HG03103 (cell line): ENCODE results near the gene QRSL1.
A peak's percentile ranks its signal among the peaks of the same experiment; 100 is the strongest.
"Not testable (repeated sequence)": the region's sequence is repeated elsewhere in the genome, so short reads cannot be mapped to it uniquely, and the experiment has no call there.

Source experiments
- ATAC-seq: cut with Tn5 transposase; IDR thresholded peaks from one replicate; pipeline ENCODE4 v1.9.1; 2021; ENCODE audit warnings: low read depth; ENCODE audit not compliant: unreplicated experiment

Gene QRSL1

DNA sequence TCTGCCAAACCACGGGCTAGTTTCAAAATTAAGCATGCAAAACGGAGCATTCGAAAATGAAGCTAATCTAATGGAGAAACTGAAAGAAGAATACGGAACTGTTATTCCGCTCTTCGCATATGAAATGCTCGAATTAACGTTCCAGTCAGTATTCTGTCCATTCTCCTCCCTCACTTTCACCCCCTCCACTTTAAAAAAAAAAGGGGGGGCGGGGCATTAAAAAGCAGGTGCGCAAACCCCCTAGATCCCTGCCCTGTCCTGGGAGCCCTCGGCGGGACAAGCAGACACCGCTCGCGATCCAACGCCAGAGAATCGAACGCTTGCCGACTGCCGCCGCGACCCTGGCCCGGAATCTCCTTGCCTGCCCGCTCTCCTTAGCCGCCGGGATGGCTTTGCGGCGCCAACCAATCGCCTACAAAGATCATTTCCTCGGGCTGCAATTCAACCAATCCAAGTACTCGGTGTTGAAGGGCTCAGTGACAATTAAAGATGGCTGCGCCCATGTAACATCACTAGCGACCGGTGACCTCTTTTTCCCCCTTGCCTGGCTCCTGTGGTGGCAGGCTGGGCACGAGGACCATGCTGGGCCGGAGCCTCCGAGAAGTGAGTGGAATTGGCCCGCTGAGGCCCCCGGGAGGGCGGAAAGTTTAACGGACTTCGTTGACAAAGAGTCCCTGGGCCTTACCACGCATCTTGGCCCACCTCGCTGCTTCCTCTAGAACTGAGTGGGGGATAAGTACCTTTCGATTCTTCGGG is at the start of gene QRSL1, which contains the start of gene RTN4IP1:
Gene QRSL1, plus strand, starts transcription at position 476 of the 756 bp plus-strand sequence. Its CDS starts 104 bp downstream, at position 580.
Gene RTN4IP1, minus strand, starts transcription at position 396 of the 756 bp plus-strand sequence. CDS start 477 bp downstream, outside the sequence.
- peak; percentile 71 for ATAC-seq

- no peak for ATAC-seq
These were observed 47.9 kb upstream of the QRSL1 start for GRCh38 chr6:106581468-106581867.

DNA sequence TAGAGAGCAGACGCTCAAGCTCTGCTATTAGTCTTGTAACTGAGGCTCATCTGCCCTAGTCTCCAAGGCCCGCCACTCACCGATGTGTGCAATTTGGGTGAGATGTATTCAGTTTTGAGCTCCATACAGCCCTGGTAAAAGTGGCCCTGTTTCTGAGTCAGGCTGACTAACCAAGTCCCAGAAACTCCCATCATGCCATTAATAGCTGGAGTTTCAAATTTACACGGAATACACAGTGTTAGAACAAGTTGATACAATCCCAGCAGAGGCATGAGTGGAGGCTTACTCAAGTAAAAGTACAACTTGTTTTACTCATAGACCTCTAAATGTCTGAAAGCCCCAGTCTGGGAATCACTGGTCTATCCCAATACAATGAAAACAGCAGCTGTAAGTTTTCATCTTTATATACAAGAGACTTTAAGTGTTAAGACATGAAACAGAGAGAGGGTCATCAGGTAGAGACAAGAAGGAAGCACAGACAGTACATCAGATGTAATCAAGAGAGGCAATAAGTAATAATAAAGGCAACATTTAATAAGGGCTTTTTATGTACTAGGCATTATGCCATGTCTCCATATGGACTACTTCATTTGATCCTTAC is 42.5 kb upstream of the QRSL1 start:
- ATAC-seq = no peak

DNA sequence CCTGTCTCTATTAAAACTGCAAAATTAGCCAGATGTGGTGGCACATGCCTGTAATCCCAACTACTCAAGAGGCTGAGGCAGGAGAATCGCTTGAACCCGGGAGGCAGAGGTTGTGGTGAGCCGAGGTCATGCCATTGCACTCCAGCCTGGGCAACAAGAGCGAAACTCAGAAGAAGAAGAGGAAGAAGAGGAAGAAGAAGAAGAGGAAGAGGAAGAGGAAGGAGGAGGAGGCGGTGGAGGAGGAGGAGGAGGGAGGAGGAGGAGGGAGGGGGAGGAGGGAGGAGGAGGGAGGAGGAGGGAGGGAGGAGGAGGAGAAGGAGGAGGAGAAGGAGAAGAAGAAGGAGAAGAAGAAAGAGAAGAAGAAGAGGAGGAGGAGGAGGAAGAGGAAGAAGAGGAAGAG is 40.4 kb upstream of the QRSL1 start:
- not testable (repeated sequence) for ATAC-seq

DNA sequence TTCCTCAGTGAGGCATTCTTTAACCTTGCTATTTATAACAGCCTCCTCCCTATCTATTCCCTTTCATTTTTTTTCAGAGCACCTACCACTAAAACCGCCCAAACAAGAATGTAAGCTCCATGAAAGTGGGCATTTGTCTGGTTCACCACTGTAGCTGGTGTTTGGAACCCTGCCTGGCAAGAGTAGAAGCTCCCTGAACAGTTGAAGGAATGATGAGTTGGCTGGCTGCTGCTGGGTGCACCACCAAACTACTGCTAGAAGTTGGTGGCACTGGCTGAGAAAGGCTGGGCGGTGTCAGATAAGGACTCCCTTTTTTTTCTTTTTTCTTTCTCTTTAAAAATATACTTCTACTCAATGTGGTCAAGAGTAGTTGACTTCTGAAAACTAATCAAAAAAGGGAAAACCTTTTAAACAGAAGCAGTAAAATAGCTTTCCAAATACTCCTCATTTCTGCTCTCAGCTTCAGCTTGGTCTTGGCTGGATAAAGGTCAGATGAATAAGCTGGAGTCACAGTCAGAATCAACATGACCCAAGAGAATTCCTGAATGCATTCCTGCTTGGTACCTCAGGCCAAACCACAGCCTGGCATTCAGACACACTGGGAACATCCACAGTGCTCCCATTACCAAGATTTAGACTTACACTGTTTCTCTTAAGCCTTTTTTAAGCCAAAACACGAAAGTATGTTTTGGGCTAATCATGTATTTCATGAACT is 38.1 kb upstream of the QRSL1 start:
- no peak for ATAC-seq

- ATAC-seq = no peak
These were observed 29.9 kb upstream of the QRSL1 start for GRCh38 chr6:106599440-106599839.

DNA sequence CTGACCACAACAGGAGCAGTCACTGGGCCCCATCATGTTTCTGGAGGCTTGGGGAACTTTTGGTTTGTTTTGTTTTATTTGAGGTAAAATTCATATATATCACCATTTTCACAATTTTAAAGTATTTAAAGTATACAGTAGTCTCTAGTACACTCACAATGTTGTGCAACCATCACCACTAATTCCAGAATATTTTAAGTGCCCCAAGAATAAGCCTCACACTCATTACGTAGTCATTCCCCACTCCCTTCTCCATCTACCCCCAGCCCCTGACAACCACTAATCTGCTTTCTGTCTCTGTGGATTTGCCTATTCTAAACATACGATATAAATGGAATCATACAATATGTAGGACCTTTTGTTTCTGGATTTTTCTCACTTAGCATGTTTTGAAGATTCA is 29.0 kb upstream of the QRSL1 start:
- no peak for ATAC-seq

- ATAC-seq = peak; percentile 62
These were observed 21.2 kb upstream of the QRSL1 start for GRCh38 chr6:106608080-106608668.

- ATAC-seq = no peak
These were observed 19.7 kb upstream of the QRSL1 start for GRCh38 chr6:106609699-106610098.

GRCh38 chr6:106611030-106611429 is 18.3 kb upstream of the QRSL1 start:
- no peak for ATAC-seq

DNA sequence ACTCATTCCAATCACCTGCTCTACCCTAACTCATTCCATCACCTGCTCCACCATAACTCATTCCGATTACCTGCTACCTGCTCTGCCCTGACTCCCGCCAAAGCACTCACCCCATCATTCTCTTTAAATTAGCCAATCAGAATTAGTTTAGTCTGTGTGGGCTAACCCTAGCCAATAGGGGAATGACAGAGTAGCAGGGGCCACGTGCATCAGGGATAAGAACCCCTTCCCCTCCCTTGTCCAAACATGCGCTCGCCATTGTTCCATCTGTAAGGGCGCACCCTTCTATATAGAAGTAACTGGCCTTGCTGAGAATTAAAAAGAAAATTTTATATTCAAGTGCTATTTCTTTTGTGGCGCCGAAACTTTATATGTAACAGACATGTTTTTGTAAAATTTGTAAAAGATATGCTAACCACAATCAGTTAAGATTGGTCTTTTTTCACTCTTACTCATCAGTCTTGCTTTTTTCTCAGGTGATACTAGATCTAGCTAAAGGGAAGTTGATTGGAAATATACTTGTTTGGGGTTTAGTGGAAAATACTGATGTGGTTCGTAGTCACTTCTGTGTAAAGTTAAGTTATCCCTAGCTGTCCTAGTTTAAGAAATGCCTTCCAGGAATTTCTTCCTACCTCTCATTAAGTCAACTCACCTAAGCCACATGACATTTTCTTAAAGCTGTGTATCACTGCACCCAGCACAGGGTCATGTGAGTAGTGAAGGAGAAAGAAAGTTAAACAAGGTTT is 16.5 kb upstream of the QRSL1 start:
- ATAC-seq = no peak

GRCh38 chr6:106613590-106613989 is 15.8 kb upstream of the QRSL1 start:
- ATAC-seq = no peak

- no peak for ATAC-seq
These were observed 15.2 kb upstream of the QRSL1 start for GRCh38 chr6:106614166-106614565.

GRCh38 chr6:106614592-106615257 is 14.7 kb upstream of the QRSL1 start:
- no peak for ATAC-seq

DNA sequence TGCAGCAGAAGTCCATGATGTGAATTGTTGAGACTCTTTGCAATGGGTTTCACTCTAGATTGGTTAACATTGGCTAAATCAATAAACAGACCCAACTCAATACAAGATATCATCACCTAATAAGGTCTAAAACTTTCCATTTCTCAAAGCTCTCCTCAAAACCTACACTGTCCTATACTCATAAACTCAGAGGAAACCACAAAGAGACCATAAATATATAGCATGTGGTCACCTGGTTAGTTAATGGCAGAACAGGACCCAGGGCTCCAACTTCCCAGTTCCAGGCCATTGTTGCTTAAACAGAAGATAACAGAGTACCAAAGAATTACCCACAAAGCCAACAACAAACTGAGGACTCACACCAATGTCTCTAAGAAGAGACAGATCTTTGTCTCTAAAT is 12.1 kb upstream of the QRSL1 start:
- no peak for ATAC-seq

GRCh38 chr6:106617857-106618256 is 11.5 kb upstream of the QRSL1 start:
- no peak for ATAC-seq

DNA sequence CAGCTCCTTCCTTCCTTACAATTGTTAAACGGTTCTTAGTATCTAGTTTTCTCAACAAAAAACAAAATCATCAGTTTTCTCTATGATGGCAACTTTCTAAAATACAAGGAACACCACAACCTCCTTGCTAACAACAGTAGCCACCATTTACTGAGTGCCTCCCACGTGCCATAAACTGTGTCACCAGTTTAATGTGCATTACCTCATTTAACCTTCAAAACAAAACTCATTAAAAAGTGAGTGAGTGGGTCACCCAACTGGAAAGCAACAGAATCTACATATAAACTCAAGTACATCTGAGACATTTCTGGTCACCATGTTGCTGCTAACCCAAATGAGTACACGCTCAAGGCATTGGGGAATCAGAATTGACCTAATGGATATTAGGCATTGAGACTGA is 11.1 kb upstream of the QRSL1 start:
- no peak for ATAC-seq

- ATAC-seq = no peak
These were observed 10.2 kb upstream of the QRSL1 start for GRCh38 chr6:106619223-106619622.

- no peak for ATAC-seq
These were observed 8.3 kb upstream of the QRSL1 start for GRCh38 chr6:106620931-106621672.
